Measurements from ENCODE around the gene NME3.

Gene NME3

GRCh38 chr16:1729445-1729844 is 41.9 kb downstream of the NME3 start:
- no peaks in the 10 kb centered on the region for H3K27me3 ChIP-seq (ENCODE audit: insufficient read depth, poor library complexity, severe bottlenecking)
- H3K36me3 ChIP-seq (ENCODE audit: low read depth), result peaks cover 24% of the 10 kb centered on the region
- H3K9me3 ChIP-seq (ENCODE audit: severe bottlenecking), result no peaks in the 10 kb centered on the region
- no peak overlapping the region for H3K27ac ChIP-seq (ENCODE audit: poor library complexity, severe bottlenecking)
- DNase-seq (ENCODE audit: low spot score) (no peak), ATAC-seq (ENCODE audit: low read depth) (no peak)
- H3K4me3 ChIP-seq (ENCODE audit: severe bottlenecking), result no peak overlapping the region
- TF ChIP-seq CTCF (IDR thresholded peaks at IDR 0.05; ENCODE audit: poor library complexity, severe bottlenecking), result no peak
- H3K4me1 ChIP-seq (ENCODE audit: insufficient read depth, poor library complexity, severe bottlenecking), result no peaks in the 10 kb centered on the region

GRCh38 chr16:1729026-1729425 is 42.3 kb downstream of the NME3 start:
- Histone ChIP-seq H3K4me3 (ENCODE audit: severe bottlenecking) (no peak overlapping the region), H3K4me1 (ENCODE audit: insufficient read depth, poor library complexity, severe bottlenecking) (no peaks in the 10 kb centered on the region), H3K9me3 (ENCODE audit: severe bottlenecking) (no peaks in the 10 kb centered on the region), H3K36me3 (ENCODE audit: low read depth) (peaks cover 20% of the 10 kb centered on the region), H3K27me3 (ENCODE audit: insufficient read depth, poor library complexity, severe bottlenecking) (no peaks in the 10 kb centered on the region), H3K27ac (ENCODE audit: poor library complexity, severe bottlenecking) (no peak overlapping the region)
- no peak for TF ChIP-seq CTCF (IDR thresholded peaks at IDR 0.05; ENCODE audit: poor library complexity, severe bottlenecking)
- ATAC-seq (ENCODE audit: low read depth) (no peak), DNase-seq (ENCODE audit: low spot score) (no peak)

- peaks cover 16% of the 10 kb centered on the region for H3K36me3 ChIP-seq (ENCODE audit: low read depth)
- no peak for DNase-seq (ENCODE audit: low spot score)
These were observed 43.4 kb downstream of the NME3 start for GRCh38 chr16:1727651-1728624.

DNA sequence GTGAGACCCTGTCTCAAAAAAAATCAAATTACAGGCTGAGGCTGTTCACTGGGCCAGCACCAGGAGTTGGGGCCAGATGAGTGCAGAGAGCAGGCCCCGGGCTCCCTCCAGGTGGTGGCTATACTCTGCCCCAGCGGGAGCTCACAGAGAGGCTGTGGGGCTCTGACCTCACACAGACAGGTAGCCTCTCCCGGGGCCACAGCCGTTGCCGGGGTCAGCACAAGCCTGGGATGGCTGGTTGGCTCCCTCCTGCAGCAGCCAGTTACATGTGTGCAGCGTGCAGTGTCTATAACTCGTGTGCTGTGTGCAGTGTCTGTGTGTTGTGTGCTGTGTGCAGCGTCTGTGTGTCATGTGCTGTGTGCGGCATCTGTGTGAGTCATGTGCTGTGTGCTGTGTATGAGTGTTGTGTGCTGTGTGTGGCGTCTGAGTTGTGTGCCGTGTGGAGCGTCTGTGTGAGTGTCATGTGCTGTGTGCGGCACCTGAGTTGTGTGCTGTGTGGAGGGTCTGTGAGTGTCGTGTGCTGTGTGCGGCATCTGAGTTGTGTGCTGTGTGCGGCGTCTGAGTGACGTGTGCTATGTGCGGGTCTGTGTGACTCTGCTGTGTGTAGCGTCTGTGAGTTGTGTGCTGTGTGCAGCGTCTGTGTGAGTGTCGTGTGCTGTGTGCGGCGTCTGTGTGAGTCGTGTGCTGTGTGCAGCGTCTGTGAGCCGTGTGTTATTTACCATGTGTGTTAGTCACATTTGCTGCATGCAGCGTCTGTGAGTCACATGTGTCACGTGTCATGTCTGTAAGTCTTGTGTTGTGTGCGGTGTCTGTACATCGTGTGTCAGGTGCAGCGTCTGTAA is 44.5 kb downstream of the NME3 start:
- DNase-seq (ENCODE audit: low spot score) (no peak), ATAC-seq (ENCODE audit: low read depth) (no peak)
- Histone ChIP-seq H3K27me3 (ENCODE audit: insufficient read depth, poor library complexity, severe bottlenecking) (no peaks in the 10 kb centered on the region), H3K4me3 (ENCODE audit: severe bottlenecking) (no peak overlapping the region), H3K36me3 (ENCODE audit: low read depth) (peaks cover 16% of the 10 kb centered on the region; the same call in 1 of the 2 replicates), H3K9me3 (ENCODE audit: severe bottlenecking) (no peaks in the 10 kb centered on the region), H3K27ac (ENCODE audit: poor library complexity, severe bottlenecking) (no peak overlapping the region), H3K4me1 (ENCODE audit: insufficient read depth, poor library complexity, severe bottlenecking) (peaks cover 13% of the 10 kb centered on the region)
- no peak for TF ChIP-seq CTCF (IDR thresholded peaks at IDR 0.05; ENCODE audit: poor library complexity, severe bottlenecking)

More at GRCh38 chr16:1727651-1728624, 43.4 kb downstream of the NME3 start:
- no peak overlapping the region for H3K4me3 ChIP-seq (ENCODE audit: severe bottlenecking)
- H3K27me3 ChIP-seq (ENCODE audit: insufficient read depth, poor library complexity, severe bottlenecking), result no peaks in the 10 kb centered on the region
- no peak for ATAC-seq (ENCODE audit: low read depth)
- TF ChIP-seq CTCF (IDR thresholded peaks at IDR 0.05; ENCODE audit: poor library complexity, severe bottlenecking), result no peak
- H3K27ac ChIP-seq (ENCODE audit: poor library complexity, severe bottlenecking), result no peak overlapping the region
- H3K9me3 ChIP-seq (ENCODE audit: severe bottlenecking), result no peaks in the 10 kb centered on the region
- peaks cover 5% of the 10 kb centered on the region for H3K4me1 ChIP-seq (ENCODE audit: insufficient read depth, poor library complexity, severe bottlenecking)

Data from RWPE2 (cell line).